Psoas muscle (tissue), 8 donors: ENCODE results near the gene COLGALT1. TPM values are rescaled to one million over a fixed set of nuclear protein-coding genes. Genes with fewer than 3 reads are reported as not detected.

ENCODE experiments used
- ATAC-seq, 4 donors: fragments of 200-7000 bp; cut with Tn5 transposase; one replicate each; pipeline ENCODE4 v1.9.1; 2020; ENCODE audit warnings: moderate library complexity in 3 of 4, mild to moderate bottlenecking in 2 of 4
- DNase-seq, 2 donors: peaks; one replicate each; pipeline ENCODE4 v3.0.0-alpha.2; 2020
- H3K27ac ChIP-seq: fragments of 200-600 bp; one replicate; pipeline ENCODE4 v1.8.0; 2022
- H3K27me3 ChIP-seq, 3 donors: fragments of 200-600 bp in 1 of 3; one replicate each; pipeline versions ENCODE4 v1.6.1 to v1.8.0; 2013 to 2022; ENCODE audit warnings: low read length in 2 of 3, mild to moderate bottlenecking in 2 of 3, moderate library complexity in 1 of 3; ENCODE audit not compliant: insufficient read depth in 3 of 3
- H3K36me3 ChIP-seq, 2 donors: fragments of 200-600 bp in 1 of 2; one replicate each; pipeline versions ENCODE4 v1.6.1 to v1.8.0; 2013 to 2022; ENCODE audit warnings: low read depth in 1 of 2, mild to moderate bottlenecking in 1 of 2, moderate library complexity in 1 of 2; ENCODE audit not compliant: insufficient read depth in 1 of 2
- H3K4me1 ChIP-seq: fragments of 200-600 bp; one replicate; pipeline ENCODE4 v1.8.0; 2022
- H3K4me3 ChIP-seq: fragments of 200-600 bp; one replicate; pipeline ENCODE4 v1.8.0; 2022; ENCODE audit warnings: mild to moderate bottlenecking
- H3K9me3 ChIP-seq: fragments of 200-600 bp; one replicate; pipeline ENCODE4 v1.8.0; 2022
- WGBS, 3 donors: extraction: QIAGEN DNeasy Blood & Tissue Kit; methylation state at CpG; one replicate each; pipeline versions ENCODE4 v1.1.6 to v1.1.7; 2013; 5-methylcytosine and 5-hydroxymethylcytosine counted together
- intact Hi-C, 2 donors: fragments of 100-400 bp; cut with DNase I; formaldehyde crosslinking; loops; one replicate each; pipeline versions ENCODE4 v1.11.0 to v1.14.2; 2022
- polyA plus RNA-seq, 3 donors: library from polyadenylated mRNA; stranded (reverse); fragments of 200-250 nt; gene quantifications; one replicate each; pipeline ENCODE4 v1.2.3, GENCODE V29; 2013
- total RNA-seq, 4 donors: library from RNA; stranded (reverse); fragmentation: NEBNext Ultra II Directional in 2 of 4; extraction: Animal tissue kit (Norgen Biotek cat#: 25700) in 2 of 4; gene quantifications; one replicate each; pipeline versions ENCODE4 v1.2.1 to v1.2.4, GENCODE V29; 2021 to 2023
- TF ChIP-seq, protein P1 (sequence below): fragments of 200-600 bp; IDR thresholded peaks from one replicate; pipeline ENCODE4 v1.8.0; 2022; ENCODE audit warnings: antibody characterized with exemption
- donor health status: healthy with polysubstance abuse.
- donor health status: DM: no; HTN: no; CAD: no; lungs with moderate emphysema.
- donor health status: Bipolar disorder and iron deficiency.
- donor health status: healthy.
- donor health status: DM: yes; HTN: yes; CAD: no.
- donor health status: DM: no; HTN: no; CAD: no.
- donor health status: DM: no; HTN: no; CAD: no.
- donor health status: DM: yes; HTN: yes; CAD: no.

The COLGALT1 gene
- total and polyA plus RNA-seq, 7 donors = 15.3 to 34.8 (median 21.5) TPM

DNA sequence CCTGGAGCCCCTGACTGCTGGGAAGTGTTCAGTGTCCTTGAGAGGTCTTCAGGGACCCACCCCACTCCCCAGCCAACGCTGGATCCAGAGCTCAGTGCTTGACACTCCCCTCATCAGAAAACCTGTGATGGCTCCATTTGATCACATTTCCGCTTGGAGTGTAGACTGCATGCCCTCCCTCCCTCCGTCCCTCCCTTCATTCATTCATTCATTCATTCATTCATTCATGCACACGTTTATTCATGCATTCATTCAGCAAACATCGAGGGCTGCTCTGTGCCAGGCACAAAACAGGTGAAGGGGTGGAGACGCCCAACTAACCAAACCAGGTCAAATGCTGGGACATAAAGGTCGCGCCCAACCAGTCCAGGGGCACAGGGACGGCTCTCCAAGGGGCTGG, 30.3 kb upstream of the COLGALT1 start:
- Histone ChIP-seq H3K27me3 (peaks cover 0 to 5% (median 2%) of the 10 kb centered on the region in 3 donors), H3K9me3 (no peaks in the 10 kb centered on the region), H3K4me1 (no peaks in the 10 kb centered on the region), H3K4me3 (no peak overlapping the region), H3K36me3 (peaks cover 3 to 9% of the 10 kb centered on the region in 2 donors), H3K27ac (no peak overlapping the region)
- no peak for DNase-seq
- no peak for ATAC-seq
- intact Hi-C loops = no loop called here
- WGBS, 3 donors = 74 to 79% (median 78%) methylated on average over 9 of the region's 9 CpGs
- TF ChIP-seq, protein P1, sequence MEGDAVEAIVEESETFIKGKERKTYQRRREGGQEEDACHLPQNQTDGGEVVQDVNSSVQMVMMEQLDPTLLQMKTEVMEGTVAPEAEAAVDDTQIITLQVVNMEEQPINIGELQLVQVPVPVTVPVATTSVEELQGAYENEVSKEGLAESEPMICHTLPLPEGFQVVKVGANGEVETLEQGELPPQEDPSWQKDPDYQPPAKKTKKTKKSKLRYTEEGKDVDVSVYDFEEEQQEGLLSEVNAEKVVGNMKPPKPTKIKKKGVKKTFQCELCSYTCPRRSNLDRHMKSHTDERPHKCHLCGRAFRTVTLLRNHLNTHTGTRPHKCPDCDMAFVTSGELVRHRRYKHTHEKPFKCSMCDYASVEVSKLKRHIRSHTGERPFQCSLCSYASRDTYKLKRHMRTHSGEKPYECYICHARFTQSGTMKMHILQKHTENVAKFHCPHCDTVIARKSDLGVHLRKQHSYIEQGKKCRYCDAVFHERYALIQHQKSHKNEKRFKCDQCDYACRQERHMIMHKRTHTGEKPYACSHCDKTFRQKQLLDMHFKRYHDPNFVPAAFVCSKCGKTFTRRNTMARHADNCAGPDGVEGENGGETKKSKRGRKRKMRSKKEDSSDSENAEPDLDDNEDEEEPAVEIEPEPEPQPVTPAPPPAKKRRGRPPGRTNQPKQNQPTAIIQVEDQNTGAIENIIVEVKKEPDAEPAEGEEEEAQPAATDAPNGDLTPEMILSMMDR = no peak

DNA sequence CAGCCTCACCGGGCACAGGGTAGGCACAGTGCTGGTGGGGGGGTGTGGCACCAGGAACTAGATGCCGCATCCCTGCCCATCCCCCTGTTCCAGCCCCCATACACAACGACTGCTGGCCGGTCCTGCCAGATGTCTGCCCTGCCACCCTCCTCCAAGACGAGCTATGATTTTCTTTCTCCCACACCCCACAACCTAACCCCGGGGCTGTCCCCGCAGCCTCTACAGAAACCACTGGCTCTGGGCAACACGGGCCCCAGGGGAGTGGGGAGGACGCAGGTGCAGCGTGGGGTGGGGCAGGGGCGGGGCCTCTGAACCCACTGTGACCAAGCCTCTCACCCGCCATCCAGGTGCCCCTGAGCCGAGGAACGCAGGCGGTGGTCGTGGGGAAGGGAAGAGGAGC, 28.5 kb upstream of the COLGALT1 start:
- 52 to 57% (median 56%) methylated on average over 15 to 16 of the region's 16 CpGs for WGBS, 3 donors
- ATAC-seq (no peak), DNase-seq (no peak)
- Histone ChIP-seq H3K9me3 (no peaks in the 10 kb centered on the region), H3K4me3 (no peak overlapping the region), H3K27me3 (peaks cover 0 to 8% (median 2%) of the 10 kb centered on the region in 3 donors), H3K36me3 (no peaks in the 10 kb centered on the region), H3K27ac (no peak overlapping the region), H3K4me1 (no peaks in the 10 kb centered on the region)
- intact Hi-C loops = no loop called here
- TF ChIP-seq, protein P1 = no peak

DNA sequence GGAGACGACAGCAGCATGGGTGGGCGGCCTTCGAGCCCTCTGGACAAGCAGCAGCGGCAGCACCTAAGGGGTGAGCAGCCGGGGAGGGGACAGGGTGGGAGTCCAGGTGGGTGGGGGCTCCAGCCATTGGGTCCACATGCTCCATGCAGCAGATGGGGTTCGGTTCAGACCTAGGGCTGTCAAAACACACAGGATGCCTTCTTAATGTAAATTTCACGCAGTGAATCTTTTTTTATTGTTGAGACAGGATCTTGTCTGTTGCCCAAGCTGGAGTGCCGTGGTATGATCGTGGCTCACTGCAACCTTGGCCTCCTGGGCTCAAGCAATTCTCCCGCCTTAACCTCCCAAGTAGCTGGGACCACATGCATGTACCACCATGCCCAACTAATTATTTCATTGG, 28.1 kb upstream of the COLGALT1 start:
- Histone ChIP-seq H3K36me3 (no peaks in the 10 kb centered on the region), H3K4me1 (no peaks in the 10 kb centered on the region), H3K9me3 (no peaks in the 10 kb centered on the region), H3K27ac (no peak overlapping the region), H3K4me3 (no peak overlapping the region), H3K27me3 (peaks cover 0 to 10% (median 2%) of the 10 kb centered on the region in 3 donors)
- no peak for DNase-seq
- intact Hi-C loops = no loop called here
- ATAC-seq = no peak
- 57 to 63% (median 60%) methylated on average over 10 of the region's 10 CpGs for WGBS, 3 donors
- TF ChIP-seq, protein P1 = no peak

DNA sequence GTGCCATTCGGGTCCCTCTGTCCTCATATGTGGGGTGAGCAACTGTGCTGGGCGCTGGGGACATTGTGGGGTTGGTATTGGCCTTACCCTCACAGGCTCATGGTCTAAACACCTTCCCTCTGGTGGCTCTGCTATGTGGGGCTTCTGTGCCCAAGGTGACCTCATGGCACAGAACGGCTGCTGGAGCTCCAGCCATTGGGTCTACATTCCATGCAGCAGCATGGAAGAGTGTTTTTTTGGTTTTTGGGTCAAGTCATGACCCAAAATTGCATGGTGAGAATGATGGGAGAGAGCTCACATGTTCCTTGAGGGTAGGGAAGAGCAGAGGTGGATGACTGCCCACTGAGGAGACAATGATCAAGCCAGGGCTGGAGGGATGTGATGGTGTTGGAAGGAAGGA, 26.8 kb upstream of the COLGALT1 start:
- Histone ChIP-seq H3K4me1 (no peaks in the 10 kb centered on the region), H3K27ac (no peak overlapping the region), H3K9me3 (no peaks in the 10 kb centered on the region), H3K4me3 (no peak overlapping the region), H3K36me3 (no peaks in the 10 kb centered on the region), H3K27me3 (peaks cover 0 to 10% (median 2%) of the 10 kb centered on the region in 3 donors)
- intact Hi-C loops = no loop called here
- 85 to 92% (median 91%) methylated on average over 3 of the region's 3 CpGs for WGBS, 3 donors
- ATAC-seq (no peak), DNase-seq (no peak)
- TF ChIP-seq, protein P1 = no peak
